Measurements from ENCODE around the gene CHCHD6.
A peak's percentile ranks its signal among the peaks of the same experiment; 100 is the strongest.

Gene CHCHD6

GRCh38 chr3:126858401-126858800, 154.4 kb downstream of the CHCHD6 start:
- Mint-ChIP-seq H3K27ac (no peak overlapping the region), H3K9me3 (no peaks in the 10 kb centered on the region), H3K4me3 (no peak overlapping the region), H3K4me1 (no peaks in the 10 kb centered on the region), H3K27me3 (no peaks in the 10 kb centered on the region), H3K36me3 (peaks cover 21% of the 10 kb centered on the region)

GRCh38 chr3:126858887-126859286, 154.8 kb downstream of the CHCHD6 start:
- Mint-ChIP-seq H3K27ac (no peak overlapping the region), H3K4me1 (no peaks in the 10 kb centered on the region), H3K27me3 (no peaks in the 10 kb centered on the region), H3K9me3 (no peaks in the 10 kb centered on the region), H3K4me3 (no peak overlapping the region), H3K36me3 (peaks cover 20% of the 10 kb centered on the region)

- Mint-ChIP-seq H3K36me3 (peaks cover 14% of the 10 kb centered on the region), H3K4me1 (no peaks in the 10 kb centered on the region), H3K27me3 (no peaks in the 10 kb centered on the region), H3K4me3 (no peak overlapping the region), H3K27ac (no peak overlapping the region), H3K9me3 (no peaks in the 10 kb centered on the region)
These were observed 155.6 kb downstream of the CHCHD6 start for GRCh38 chr3:126859415-126860246.

GRCh38 chr3:126865736-126866135, 161.7 kb downstream of the CHCHD6 start:
- no peaks in the 10 kb centered on the region for H3K9me3 Mint-ChIP-seq
- no peak overlapping the region for H3K4me3 Mint-ChIP-seq
- peak overlapping the region; percentile 3 for H3K27ac Mint-ChIP-seq
- no peaks in the 10 kb centered on the region for H3K4me1 Mint-ChIP-seq
- H3K27me3 Mint-ChIP-seq, result no peaks in the 10 kb centered on the region
- H3K36me3 Mint-ChIP-seq, result peaks cover 14% of the 10 kb centered on the region

GRCh38 chr3:126866175-126866759, 162.2 kb downstream of the CHCHD6 start:
- H3K27ac Mint-ChIP-seq, result no peak overlapping the region
- H3K9me3 Mint-ChIP-seq, result no peaks in the 10 kb centered on the region
- H3K27me3 Mint-ChIP-seq, result no peaks in the 10 kb centered on the region
- no peak overlapping the region for H3K4me3 Mint-ChIP-seq
- no peaks in the 10 kb centered on the region for H3K4me1 Mint-ChIP-seq
- peaks cover 14% of the 10 kb centered on the region for H3K36me3 Mint-ChIP-seq

- H3K4me3 Mint-ChIP-seq, result no peak overlapping the region
- no peaks in the 10 kb centered on the region for H3K27me3 Mint-ChIP-seq
- no peak overlapping the region for H3K27ac Mint-ChIP-seq
- no peaks in the 10 kb centered on the region for H3K4me1 Mint-ChIP-seq
- no peaks in the 10 kb centered on the region for H3K9me3 Mint-ChIP-seq
- peaks cover 19% of the 10 kb centered on the region for H3K36me3 Mint-ChIP-seq
These were observed 163.3 kb downstream of the CHCHD6 start for GRCh38 chr3:126867190-126867862.

- no peak overlapping the region for H3K4me3 Mint-ChIP-seq
- H3K4me1 Mint-ChIP-seq, result no peaks in the 10 kb centered on the region
- no peak overlapping the region for H3K27ac Mint-ChIP-seq
- no peaks in the 10 kb centered on the region for H3K9me3 Mint-ChIP-seq
- H3K36me3 Mint-ChIP-seq, result peaks cover 21% of the 10 kb centered on the region
- no peaks in the 10 kb centered on the region for H3K27me3 Mint-ChIP-seq
These were observed 163.8 kb downstream of the CHCHD6 start for GRCh38 chr3:126867863-126868200.

GRCh38 chr3:126870608-126871210, 166.7 kb downstream of the CHCHD6 start:
- H3K4me3 Mint-ChIP-seq, result no peak overlapping the region
- H3K36me3 Mint-ChIP-seq, result peaks cover 18% of the 10 kb centered on the region
- no peaks in the 10 kb centered on the region for H3K27me3 Mint-ChIP-seq
- H3K27ac Mint-ChIP-seq, result no peak overlapping the region
- H3K4me1 Mint-ChIP-seq, result no peaks in the 10 kb centered on the region
- no peaks in the 10 kb centered on the region for H3K9me3 Mint-ChIP-seq

GRCh38 chr3:126872701-126873342, 168.8 kb downstream of the CHCHD6 start:
- Mint-ChIP-seq H3K9me3 (no peaks in the 10 kb centered on the region), H3K36me3 (peaks cover 17% of the 10 kb centered on the region), H3K4me1 (no peaks in the 10 kb centered on the region), H3K27me3 (no peaks in the 10 kb centered on the region), H3K4me3 (no peak overlapping the region), H3K27ac (no peak overlapping the region)

- no peak overlapping the region for H3K27ac Mint-ChIP-seq
- no peaks in the 10 kb centered on the region for H3K27me3 Mint-ChIP-seq
- H3K9me3 Mint-ChIP-seq, result no peaks in the 10 kb centered on the region
- H3K4me1 Mint-ChIP-seq, result no peaks in the 10 kb centered on the region
- H3K36me3 Mint-ChIP-seq, result peaks cover 17% of the 10 kb centered on the region
- no peak overlapping the region for H3K4me3 Mint-ChIP-seq
These were observed 169.4 kb downstream of the CHCHD6 start for GRCh38 chr3:126873416-126873815.

- Mint-ChIP-seq H3K27me3 (no peaks in the 10 kb centered on the region), H3K27ac (no peak overlapping the region), H3K4me3 (no peak overlapping the region), H3K9me3 (no peaks in the 10 kb centered on the region), H3K4me1 (no peaks in the 10 kb centered on the region), H3K36me3 (peaks cover 4% of the 10 kb centered on the region)
These were observed 174.6 kb downstream of the CHCHD6 start for GRCh38 chr3:126878664-126879063.

GRCh38 chr3:126880901-126881300, 176.9 kb downstream of the CHCHD6 start:
- no peaks in the 10 kb centered on the region for H3K4me1 Mint-ChIP-seq
- no peak overlapping the region for H3K4me3 Mint-ChIP-seq
- H3K27me3 Mint-ChIP-seq, result no peaks in the 10 kb centered on the region
- H3K36me3 Mint-ChIP-seq, result peaks cover 3% of the 10 kb centered on the region
- H3K27ac Mint-ChIP-seq, result no peak overlapping the region
- no peaks in the 10 kb centered on the region for H3K9me3 Mint-ChIP-seq

GRCh38 chr3:126881861-126882260, 177.8 kb downstream of the CHCHD6 start:
- H3K9me3 Mint-ChIP-seq, result no peaks in the 10 kb centered on the region
- no peaks in the 10 kb centered on the region for H3K36me3 Mint-ChIP-seq
- no peak overlapping the region for H3K4me3 Mint-ChIP-seq

GRCh38 chr3:126883241-126883640, 179.2 kb downstream of the CHCHD6 start:
- no peak overlapping the region for H3K4me3 Mint-ChIP-seq
- H3K27ac Mint-ChIP-seq, result no peak overlapping the region
- H3K4me1 Mint-ChIP-seq, result no peaks in the 10 kb centered on the region

More at GRCh38 chr3:126881861-126882260, 177.8 kb downstream of the CHCHD6 start:
- no peaks in the 10 kb centered on the region for H3K4me1 Mint-ChIP-seq
- H3K27me3 Mint-ChIP-seq, result no peaks in the 10 kb centered on the region
- H3K27ac Mint-ChIP-seq, result no peak overlapping the region

GRCh38 chr3:126885425-126885824, 181.4 kb downstream of the CHCHD6 start:
- Mint-ChIP-seq H3K36me3 (peaks cover 4% of the 10 kb centered on the region), H3K4me1 (no peaks in the 10 kb centered on the region), H3K27ac (no peak overlapping the region), H3K9me3 (no peaks in the 10 kb centered on the region), H3K4me3 (no peak overlapping the region), H3K27me3 (no peaks in the 10 kb centered on the region)

More at GRCh38 chr3:126883241-126883640, 179.2 kb downstream of the CHCHD6 start:
- Mint-ChIP-seq H3K36me3 (peaks cover under 1% of the 10 kb centered on the region), H3K27me3 (no peaks in the 10 kb centered on the region), H3K9me3 (no peaks in the 10 kb centered on the region)

All from activated naive CD4-positive, alpha-beta T cell treated with anti-CD3 and anti-CD28 coated beads, Interleukin-2, amount 50 U/mL, for 24 hours (primary cell).